Right lobe of liver (tissue), 4 donors: Measurements from ENCODE around the gene PSEN1.

Experiments
- CTCF ChIP-seq, 4 donors: fragments of 200-600 bp in 3 of 4; fragments of 450-650 bp in 1 of 4; IDR thresholded peaks; one replicate each; pipeline versions ENCODE4 v1.5.1 to v1.8.0; 2016 to 2022; ENCODE audit warnings: antibody characterized with exemption in 4 of 4, mild to moderate bottlenecking in 2 of 4
- POLR2A ChIP-seq: fragments of 450-650 bp; IDR thresholded peaks from one replicate; pipeline ENCODE4 v1.6.1; 2017; ENCODE audit warnings: antibody characterized with exemption, mild to moderate bottlenecking
- donor health status: DM: no; HTN: no; CAD: no.
- donor health status: DM: no; HTN: no; CAD: no.
- donor health status: DM: no; HTN: yes; CAD: no.

GRCh38 chr14:73221945-73222344 is 85.6 kb downstream of the PSEN1 start:
- TF ChIP-seq CTCF (IDR thresholded peaks at IDR 0.05): no peak
- no peak for TF ChIP-seq POLR2A
